Measurements from ENCODE around the gene DMXL1.

DNA sequence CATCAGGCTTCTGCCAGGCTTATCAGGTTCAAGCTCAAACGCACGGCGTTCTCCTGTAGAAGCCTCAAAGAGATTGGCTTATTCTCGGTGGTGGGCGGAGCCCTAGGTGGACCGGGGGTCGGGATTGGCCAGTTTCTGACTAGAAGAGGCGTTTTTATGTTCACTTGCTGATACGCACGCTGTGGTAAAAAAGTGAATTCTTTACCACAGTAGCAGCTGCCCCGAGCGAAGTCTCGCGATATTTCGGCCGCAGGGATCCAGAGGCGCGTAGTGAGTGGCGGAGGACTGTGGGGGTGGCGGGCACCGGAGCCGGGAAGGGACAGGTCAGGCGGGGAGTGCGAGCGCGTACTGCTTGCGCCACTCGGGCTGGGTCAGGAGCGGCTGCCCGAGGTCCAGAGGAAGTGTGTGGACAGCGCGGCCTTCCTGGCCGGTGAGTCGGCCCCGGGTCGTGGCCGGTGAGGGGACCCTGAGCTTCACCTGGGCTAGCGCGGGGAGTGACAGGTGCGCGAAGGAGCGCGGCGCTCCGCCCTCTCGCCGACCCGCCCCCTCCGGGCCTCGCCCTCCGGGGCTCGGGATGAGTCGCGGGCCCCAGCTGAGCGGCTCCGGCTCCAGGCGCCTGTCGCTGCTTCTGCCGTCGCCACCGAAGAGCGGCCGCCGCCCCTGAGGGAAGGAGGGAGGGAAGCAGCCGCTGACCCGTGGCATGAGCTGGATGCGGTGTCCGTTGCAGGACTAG is at the start of gene DMXL1:
- TF ChIP-seq, protein P1, sequence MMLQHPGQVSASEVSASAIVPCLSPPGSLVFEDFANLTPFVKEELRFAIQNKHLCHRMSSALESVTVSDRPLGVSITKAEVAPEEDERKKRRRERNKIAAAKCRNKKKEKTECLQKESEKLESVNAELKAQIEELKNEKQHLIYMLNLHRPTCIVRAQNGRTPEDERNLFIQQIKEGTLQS (IDR thresholded peaks at IDR 0.05), result no peak
- TF ChIP-seq, protein P2, sequence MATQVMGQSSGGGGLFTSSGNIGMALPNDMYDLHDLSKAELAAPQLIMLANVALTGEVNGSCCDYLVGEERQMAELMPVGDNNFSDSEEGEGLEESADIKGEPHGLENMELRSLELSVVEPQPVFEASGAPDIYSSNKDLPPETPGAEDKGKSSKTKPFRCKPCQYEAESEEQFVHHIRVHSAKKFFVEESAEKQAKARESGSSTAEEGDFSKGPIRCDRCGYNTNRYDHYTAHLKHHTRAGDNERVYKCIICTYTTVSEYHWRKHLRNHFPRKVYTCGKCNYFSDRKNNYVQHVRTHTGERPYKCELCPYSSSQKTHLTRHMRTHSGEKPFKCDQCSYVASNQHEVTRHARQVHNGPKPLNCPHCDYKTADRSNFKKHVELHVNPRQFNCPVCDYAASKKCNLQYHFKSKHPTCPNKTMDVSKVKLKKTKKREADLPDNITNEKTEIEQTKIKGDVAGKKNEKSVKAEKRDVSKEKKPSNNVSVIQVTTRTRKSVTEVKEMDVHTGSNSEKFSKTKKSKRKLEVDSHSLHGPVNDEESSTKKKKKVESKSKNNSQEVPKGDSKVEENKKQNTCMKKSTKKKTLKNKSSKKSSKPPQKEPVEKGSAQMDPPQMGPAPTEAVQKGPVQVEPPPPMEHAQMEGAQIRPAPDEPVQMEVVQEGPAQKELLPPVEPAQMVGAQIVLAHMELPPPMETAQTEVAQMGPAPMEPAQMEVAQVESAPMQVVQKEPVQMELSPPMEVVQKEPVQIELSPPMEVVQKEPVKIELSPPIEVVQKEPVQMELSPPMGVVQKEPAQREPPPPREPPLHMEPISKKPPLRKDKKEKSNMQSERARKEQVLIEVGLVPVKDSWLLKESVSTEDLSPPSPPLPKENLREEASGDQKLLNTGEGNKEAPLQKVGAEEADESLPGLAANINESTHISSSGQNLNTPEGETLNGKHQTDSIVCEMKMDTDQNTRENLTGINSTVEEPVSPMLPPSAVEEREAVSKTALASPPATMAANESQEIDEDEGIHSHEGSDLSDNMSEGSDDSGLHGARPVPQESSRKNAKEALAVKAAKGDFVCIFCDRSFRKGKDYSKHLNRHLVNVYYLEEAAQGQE (IDR thresholded peaks at IDR 0.05), result no peak
- TF ChIP-seq TAF1 (conservative IDR thresholded peaks at IDR 0.05) (no peak), JUND (IDR thresholded peaks at IDR 0.05) (peak; percentile 10 to 22), SP1 (IDR thresholded peaks at IDR 0.05) (peak; percentile 95), YY1 (IDR thresholded peaks at IDR 0.05) (peak; percentile 78), RAD21 (IDR thresholded peaks at IDR 0.05) (no peak), RXRA (IDR thresholded peaks at IDR 0.05) (peak in 1 of 2 donors; percentile 63), HNF4A (conservative IDR thresholded peaks at IDR 0.05) (peak in 1 of 2 donors; percentile 62), FOXA1 (IDR thresholded peaks at IDR 0.05) (no peak)
- TF ChIP-seq, protein P3, sequence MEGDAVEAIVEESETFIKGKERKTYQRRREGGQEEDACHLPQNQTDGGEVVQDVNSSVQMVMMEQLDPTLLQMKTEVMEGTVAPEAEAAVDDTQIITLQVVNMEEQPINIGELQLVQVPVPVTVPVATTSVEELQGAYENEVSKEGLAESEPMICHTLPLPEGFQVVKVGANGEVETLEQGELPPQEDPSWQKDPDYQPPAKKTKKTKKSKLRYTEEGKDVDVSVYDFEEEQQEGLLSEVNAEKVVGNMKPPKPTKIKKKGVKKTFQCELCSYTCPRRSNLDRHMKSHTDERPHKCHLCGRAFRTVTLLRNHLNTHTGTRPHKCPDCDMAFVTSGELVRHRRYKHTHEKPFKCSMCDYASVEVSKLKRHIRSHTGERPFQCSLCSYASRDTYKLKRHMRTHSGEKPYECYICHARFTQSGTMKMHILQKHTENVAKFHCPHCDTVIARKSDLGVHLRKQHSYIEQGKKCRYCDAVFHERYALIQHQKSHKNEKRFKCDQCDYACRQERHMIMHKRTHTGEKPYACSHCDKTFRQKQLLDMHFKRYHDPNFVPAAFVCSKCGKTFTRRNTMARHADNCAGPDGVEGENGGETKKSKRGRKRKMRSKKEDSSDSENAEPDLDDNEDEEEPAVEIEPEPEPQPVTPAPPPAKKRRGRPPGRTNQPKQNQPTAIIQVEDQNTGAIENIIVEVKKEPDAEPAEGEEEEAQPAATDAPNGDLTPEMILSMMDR (IDR thresholded peaks at IDR 0.05; ENCODE audit: low read depth, low read length, missing input control), result no peak
- TF ChIP-seq, protein P4, sequence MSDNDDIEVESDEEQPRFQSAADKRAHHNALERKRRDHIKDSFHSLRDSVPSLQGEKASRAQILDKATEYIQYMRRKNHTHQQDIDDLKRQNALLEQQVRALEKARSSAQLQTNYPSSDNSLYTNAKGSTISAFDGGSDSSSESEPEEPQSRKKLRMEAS (IDR thresholded peaks at IDR 0.05), result peak; percentile 4

Data from liver (tissue), 3 donors.